HG03558 (cell line): ENCODE results near the gene ELOVL3.
"Not testable (repeated sequence)": the region's sequence is repeated elsewhere in the genome, so short reads cannot be mapped to it uniquely, and the experiment has no call there.

Experiments
- ATAC-seq: cut with Tn5 transposase; IDR thresholded peaks from one replicate; pipeline ENCODE4 v1.9.1; 2021; ENCODE audit warnings: moderate number of reproducible peaks; ENCODE audit not compliant: unreplicated experiment; ENCODE audit errors: extremely low read depth

The ELOVL3 gene

DNA sequence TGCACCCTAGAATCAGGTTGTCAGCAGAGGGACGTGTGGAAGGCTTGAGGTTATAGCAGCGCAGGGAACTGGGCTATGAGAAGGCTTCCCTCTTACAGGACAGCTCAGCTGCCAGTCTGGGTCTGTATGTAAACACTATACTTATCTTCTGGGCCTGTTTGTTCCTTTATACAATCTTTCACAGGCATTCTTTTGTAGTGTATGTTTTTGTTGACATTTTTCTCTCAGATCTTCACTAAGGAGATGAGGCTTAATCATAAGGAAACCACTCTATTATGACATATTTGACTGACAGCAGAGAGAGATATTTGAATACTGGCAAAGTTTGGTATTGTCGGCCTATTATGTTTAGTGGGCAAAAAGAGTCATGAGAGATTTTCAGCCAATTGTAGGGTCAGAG, 20.2 kb downstream of the ELOVL3 start:
- ATAC-seq: no peak

DNA sequence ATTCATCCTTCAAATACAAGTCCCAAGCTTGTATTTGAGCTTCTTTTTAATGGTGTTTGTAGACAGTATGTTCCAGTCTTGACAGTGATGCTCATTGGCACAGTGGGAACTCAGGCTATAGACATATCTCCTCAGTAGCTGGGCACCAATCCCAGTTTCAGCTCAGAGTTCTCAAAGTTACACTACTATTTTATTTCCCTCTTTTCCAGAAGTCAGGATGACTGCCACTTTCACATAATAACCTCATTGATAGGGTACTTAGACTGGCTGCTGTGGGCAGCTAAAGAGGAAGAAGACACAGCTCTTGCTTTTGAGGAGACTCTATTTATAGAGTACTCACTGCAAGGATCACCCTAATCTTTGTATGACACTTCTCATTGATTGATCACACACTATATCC, 21.6 kb downstream of the ELOVL3 start:
- ATAC-seq: no peak

- not testable (repeated sequence) for ATAC-seq
These were observed 26.4 kb downstream of the ELOVL3 start for GRCh38 chr10:102252508-102252907.

DNA sequence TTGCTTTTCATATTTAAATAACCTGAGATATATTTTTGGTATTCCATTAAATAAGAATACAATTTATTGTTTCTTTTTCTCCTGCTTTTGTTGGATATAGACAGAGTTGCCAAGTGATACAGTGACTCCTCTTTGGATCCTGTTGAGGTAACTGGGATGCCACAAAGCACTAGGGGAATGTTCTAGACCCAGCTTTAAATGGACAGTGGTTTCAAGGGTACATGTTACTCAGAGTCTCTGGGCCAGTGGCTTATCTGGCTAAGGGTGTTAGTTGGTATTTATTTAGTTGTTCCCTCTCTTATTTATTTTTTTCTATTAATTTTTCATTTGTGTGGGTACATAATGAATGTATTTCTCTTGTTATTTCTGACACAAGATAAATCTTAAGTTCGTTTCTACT, 28.3 kb downstream of the ELOVL3 start:
- ATAC-seq: no peak

- ATAC-seq: no peak
These were observed 29.3 kb downstream of the ELOVL3 start for GRCh38 chr10:102255404-102255803.

DNA sequence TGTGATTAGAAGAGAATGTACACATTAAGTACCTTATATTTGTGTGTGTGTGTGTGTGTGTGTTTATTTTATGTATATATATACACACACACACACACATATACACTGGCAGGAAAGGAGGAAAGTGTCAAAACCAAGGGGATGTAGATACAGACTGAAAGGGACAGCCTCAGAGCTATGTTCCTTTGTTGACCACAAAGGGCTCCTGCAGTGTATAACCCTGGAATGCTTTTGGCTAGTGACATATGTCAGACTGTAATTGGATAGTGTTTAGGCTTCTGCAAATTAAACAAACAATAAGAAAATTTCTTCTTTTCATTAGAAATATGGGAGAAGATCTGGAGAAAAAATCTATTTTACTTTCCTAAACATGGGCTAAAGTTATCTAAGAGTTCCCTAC, 35.1 kb downstream of the ELOVL3 start:
- no peak for ATAC-seq

- no peak for ATAC-seq
These were observed 35.7 kb downstream of the ELOVL3 start for GRCh38 chr10:102261842-102262241.

- no peak for ATAC-seq
These were observed 36.8 kb downstream of the ELOVL3 start for GRCh38 chr10:102262744-102263370.

GRCh38 chr10:102264371-102264770, 38.3 kb downstream of the ELOVL3 start:
- no peak for ATAC-seq

GRCh38 chr10:102266670-102267069, 40.6 kb downstream of the ELOVL3 start:
- ATAC-seq: no peak

- ATAC-seq: no peak
These were observed 41.6 kb downstream of the ELOVL3 start for GRCh38 chr10:102267748-102268147.

- ATAC-seq: no peak
These were observed 42.3 kb downstream of the ELOVL3 start for GRCh38 chr10:102268375-102268888.

GRCh38 chr10:102269017-102269416, 42.9 kb downstream of the ELOVL3 start:
- ATAC-seq: no peak

GRCh38 chr10:102274062-102274461, 48.0 kb downstream of the ELOVL3 start:
- ATAC-seq: no peak

- no peak for ATAC-seq
These were observed 49.2 kb downstream of the ELOVL3 start for GRCh38 chr10:102275343-102275742.

DNA sequence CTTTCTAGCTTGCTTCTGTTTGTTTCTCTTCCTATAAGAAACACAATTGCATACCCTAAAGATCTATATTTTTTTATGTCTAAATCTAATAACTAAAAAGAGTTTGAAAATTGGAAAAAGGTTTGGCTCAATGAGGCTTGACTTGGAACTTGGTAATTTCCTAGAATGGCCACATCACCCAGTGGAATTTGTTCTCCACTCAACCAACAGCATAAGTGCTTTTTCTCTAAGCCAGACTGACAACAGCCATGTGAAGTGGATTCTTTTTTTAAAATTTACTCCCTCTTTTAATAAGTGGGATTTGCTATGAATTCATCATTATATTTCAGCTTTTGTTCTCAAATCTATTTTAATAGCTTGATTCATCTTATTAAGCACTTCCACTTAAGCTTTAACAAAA, 53.0 kb downstream of the ELOVL3 start:
- no peak for ATAC-seq
